ENCODE results near the gene TMEM120B.

DNA sequence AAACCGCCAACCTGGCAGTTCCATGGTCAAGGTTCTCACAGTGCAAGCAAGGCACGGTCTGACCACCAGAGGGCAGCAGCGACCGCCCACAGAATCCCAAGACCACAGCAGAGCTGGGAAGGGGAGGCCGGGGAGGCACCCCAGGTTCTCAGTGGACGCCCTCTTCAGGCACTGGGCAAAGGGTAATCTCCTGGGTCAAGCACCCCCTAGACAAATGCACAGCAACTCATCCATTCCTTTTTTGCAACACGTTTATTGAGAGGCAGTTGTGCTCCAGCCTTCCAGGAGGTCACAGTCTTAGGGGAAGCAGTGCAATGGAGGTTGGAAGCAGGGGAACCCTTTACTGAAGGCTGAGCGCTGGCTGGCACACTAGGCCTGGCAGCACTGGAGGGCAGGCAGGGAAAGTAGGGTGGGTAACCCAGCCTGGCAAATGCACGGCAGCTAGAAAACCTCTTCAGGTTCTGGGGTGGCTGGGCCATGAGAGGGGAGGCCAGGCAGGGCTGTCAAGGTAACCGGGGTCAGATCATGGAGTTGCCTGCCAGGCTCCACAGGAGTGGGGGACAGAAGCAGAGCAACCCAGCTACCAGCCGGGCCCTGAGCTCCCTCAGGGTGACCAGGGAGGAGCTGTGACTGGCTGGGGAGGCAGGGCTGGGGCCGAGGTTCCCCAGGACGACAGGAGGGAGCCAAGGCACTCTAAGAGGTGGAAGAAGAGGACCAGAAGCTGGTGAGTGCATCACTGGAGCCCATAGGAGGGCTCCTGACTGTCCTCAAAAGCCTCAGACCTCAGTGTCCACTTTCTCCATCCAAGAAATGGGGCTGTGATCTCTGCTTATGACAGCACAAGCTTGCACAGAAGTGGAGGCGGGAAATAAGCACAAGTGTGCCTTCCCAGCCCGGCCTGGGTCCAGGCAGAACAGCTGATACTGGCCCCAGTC, 82.7 kb downstream of the TMEM120B start:
- TF ChIP-seq SMC3 (conservative IDR thresholded peaks at IDR 0.05; ENCODE audit: poor library complexity) = peak; percentile 80
- TF ChIP-seq REST (IDR thresholded peaks at IDR 0.05; ENCODE audit: borderline replicate concordance) = no peak
- no peak for TF ChIP-seq EZH2 (IDR thresholded peaks at IDR 0.05; ENCODE audit: borderline replicate concordance, insufficient read depth, low read length, poor library complexity, severe bottlenecking)
- TF ChIP-seq, protein P1, sequence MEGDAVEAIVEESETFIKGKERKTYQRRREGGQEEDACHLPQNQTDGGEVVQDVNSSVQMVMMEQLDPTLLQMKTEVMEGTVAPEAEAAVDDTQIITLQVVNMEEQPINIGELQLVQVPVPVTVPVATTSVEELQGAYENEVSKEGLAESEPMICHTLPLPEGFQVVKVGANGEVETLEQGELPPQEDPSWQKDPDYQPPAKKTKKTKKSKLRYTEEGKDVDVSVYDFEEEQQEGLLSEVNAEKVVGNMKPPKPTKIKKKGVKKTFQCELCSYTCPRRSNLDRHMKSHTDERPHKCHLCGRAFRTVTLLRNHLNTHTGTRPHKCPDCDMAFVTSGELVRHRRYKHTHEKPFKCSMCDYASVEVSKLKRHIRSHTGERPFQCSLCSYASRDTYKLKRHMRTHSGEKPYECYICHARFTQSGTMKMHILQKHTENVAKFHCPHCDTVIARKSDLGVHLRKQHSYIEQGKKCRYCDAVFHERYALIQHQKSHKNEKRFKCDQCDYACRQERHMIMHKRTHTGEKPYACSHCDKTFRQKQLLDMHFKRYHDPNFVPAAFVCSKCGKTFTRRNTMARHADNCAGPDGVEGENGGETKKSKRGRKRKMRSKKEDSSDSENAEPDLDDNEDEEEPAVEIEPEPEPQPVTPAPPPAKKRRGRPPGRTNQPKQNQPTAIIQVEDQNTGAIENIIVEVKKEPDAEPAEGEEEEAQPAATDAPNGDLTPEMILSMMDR (IDR thresholded peaks at IDR 0.05; ENCODE audit: poor library complexity, severe bottlenecking) = peak; percentile 92
